Naive thymus-derived CD4-positive, alpha-beta T cell (primary cell): Measurements from ENCODE around the gene USH1G. TPM values are rescaled to one million over a fixed set of nuclear protein-coding genes. Genes with fewer than 3 reads are reported as not detected.

Source experiments
- ATAC-seq: fragments of 150-1000 bp; cut with Tn5 transposase; 2 replicates; pipeline ENCODE4 v1.10.0; 2021; ENCODE audit warnings: mild to moderate bottlenecking, moderate library complexity
- CTCF ChIA-PET: fragments of 350-600 bp; sonication (Branson Sonifier 250); formaldehyde crosslinking; loops from one replicate; lab custom pipeline; 2021; ENCODE audit warnings: antibody characterized with exemption; lab: Charles Lee
- POLR2A ChIA-PET: fragments of 350-600 bp; sonication (Branson Sonifier 250); formaldehyde crosslinking; loops from one replicate; lab custom pipeline; 2021; ENCODE audit warnings: antibody characterized with exemption, inconsistent platforms; lab: Charles Lee
- DNase-seq, 9 donors: peaks; one replicate each; pipeline versions ENCODE4 v3.0.0 to v3.0.0-alpha.2; 2020 to 2022; ENCODE audit warnings: mixed read lengths in 1 of 9
- H3K27ac ChIP-seq: one replicate; pipeline ENCODE4 v1.7.0; 2013; ENCODE audit warnings: mild to moderate bottlenecking, low read depth, low read length, moderate library complexity
- H3K27me3 ChIP-seq, 2 donors: one replicate each; pipeline ENCODE4 v1.7.0; 2013; ENCODE audit warnings: low read length in 2 of 2, mild to moderate bottlenecking in 2 of 2, moderate library complexity in 2 of 2; ENCODE audit not compliant: control insufficient read depth in 2 of 2, insufficient read depth in 2 of 2
- H3K36me3 ChIP-seq, 3 experiments: 1 replicate in 2 of 3; 2 replicates in 1 of 3; pipeline ENCODE4 v1.7.0; 2013; ENCODE audit warnings: low read length in 3 of 3, mild to moderate bottlenecking in 3 of 3, moderate library complexity in 1 of 3; ENCODE audit not compliant: insufficient read depth in 3 of 3, control insufficient read depth in 2 of 3
- H3K4me1 ChIP-seq, 2 donors: one replicate each; pipeline ENCODE4 v1.7.0; 2013; ENCODE audit warnings: low read length in 2 of 2, mild to moderate bottlenecking in 2 of 2, moderate library complexity in 1 of 2; ENCODE audit not compliant: control insufficient read depth in 2 of 2, insufficient read depth in 2 of 2
- H3K4me3 ChIP-seq: 2 replicates; pipeline ENCODE4 v1.7.0; 2013; ENCODE audit warnings: mild to moderate bottlenecking, low read length
- H3K9me3 ChIP-seq, 3 experiments: 1 replicate in 2 of 3; 2 replicates in 1 of 3; pipeline ENCODE4 v1.7.0; 2013; ENCODE audit warnings: low read length in 3 of 3; ENCODE audit not compliant: control insufficient read depth in 2 of 3
- H3K27ac Mint-ChIP-seq, 9 donors: one replicate each; pipeline ENCODE4 v1.8.0; 2020 to 2022; ENCODE audit warnings: mixed read lengths in 9 of 9, mild to moderate bottlenecking in 8 of 9, moderate library complexity in 5 of 9, inconsistent platforms in 2 of 9
- H3K27me3 Mint-ChIP-seq, 5 donors: one replicate each; pipeline ENCODE4 v1.8.0; 2021 to 2022; ENCODE audit warnings: mixed read lengths in 5 of 5, mild to moderate bottlenecking in 1 of 5
- H3K36me3 Mint-ChIP-seq, 5 donors: one replicate each; pipeline ENCODE4 v1.8.0; 2020 to 2022; ENCODE audit warnings: mixed read lengths in 5 of 5, mild to moderate bottlenecking in 3 of 5, inconsistent platforms in 1 of 5
- H3K4me1 Mint-ChIP-seq, 7 donors: one replicate each; pipeline ENCODE4 v1.8.0; 2020 to 2022; ENCODE audit warnings: mixed read lengths in 7 of 7, mild to moderate bottlenecking in 3 of 7, inconsistent platforms in 1 of 7
- H3K4me3 Mint-ChIP-seq, 10 donors: one replicate each; pipeline ENCODE4 v1.8.0; 2020 to 2022; ENCODE audit warnings: mild to moderate bottlenecking in 10 of 10, mixed read lengths in 10 of 10, moderate library complexity in 6 of 10, inconsistent platforms in 2 of 10
- H3K9me3 Mint-ChIP-seq, 11 donors: one replicate each; pipeline ENCODE4 v1.8.0; 2020 to 2022; ENCODE audit warnings: mixed read lengths in 11 of 11, mild to moderate bottlenecking in 4 of 11, inconsistent platforms in 1 of 11, moderate library complexity in 1 of 11
- intact Hi-C, 2 donors: fragments of 100-400 bp; cut with micrococcal nuclease; formaldehyde crosslinking; loops; one replicate each; pipeline ENCODE4 v1.15.1; 2023
- polyA plus RNA-seq, 2 donors: library from polyadenylated mRNA; unstranded; fragments of 300-500 nt; fragmentation: Illumina TruSeq; gene quantifications; one replicate each; pipeline ENCODE4 v1.2.3, GENCODE V29; 2021
- total RNA-seq, 6 experiments: library from RNA in 5 of 6; stranded (reverse) in 5 of 6; gene quantifications; 1 replicate in 5 of 6; 2 replicates in 1 of 6; pipeline ENCODE4 v1.2.3 and lab custom pipeline; 2021 to 2026

USH1G gene
- total RNA-seq (not detected), polyA plus RNA-seq (not detected), total RNA-seq (lab: John Stamatoyannopoulos, UW) (not detected)

DNA sequence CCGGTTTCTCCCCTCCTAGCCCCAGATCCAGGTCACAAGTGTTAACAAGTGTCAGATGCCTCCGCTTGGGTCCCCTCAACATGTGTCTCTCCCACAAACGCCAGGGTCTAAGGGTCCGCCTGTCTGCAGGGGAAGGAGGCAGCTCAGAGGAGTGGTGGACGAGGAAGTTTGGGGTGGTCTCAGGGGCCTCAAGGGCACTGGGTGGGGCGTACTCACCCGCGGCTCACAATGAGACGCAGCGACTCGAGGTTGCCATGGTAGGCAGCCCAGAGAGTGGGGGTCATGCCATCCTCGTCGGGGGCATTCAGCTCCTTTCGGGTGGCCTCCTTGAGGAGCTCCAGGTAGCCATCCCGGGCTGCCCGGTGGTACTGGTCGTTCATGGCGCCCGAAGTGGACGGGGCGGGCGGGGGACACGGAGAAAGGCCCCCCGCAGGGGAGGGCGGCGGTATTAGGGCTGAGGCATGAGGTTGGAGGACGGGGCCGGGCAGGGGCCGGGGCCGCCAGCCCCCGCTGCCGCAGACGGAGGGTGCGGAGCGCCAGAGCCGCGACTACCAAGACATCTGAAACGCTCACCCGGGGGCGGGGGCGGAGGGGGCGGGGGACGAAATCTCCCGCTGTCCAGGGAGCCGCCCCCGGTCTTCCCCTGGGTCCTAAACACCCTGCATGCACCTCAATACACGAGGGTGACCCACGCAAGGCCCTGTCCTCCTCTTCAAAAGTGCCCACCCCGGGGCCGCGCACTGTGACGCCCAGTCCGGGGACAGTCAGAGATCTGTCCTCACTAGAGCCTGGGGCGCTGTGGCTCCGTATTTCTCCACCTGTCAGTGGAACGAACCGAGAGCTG is at the start of gene USH1G:
TSS of gene USH1G (minus strand) at position 562 of the 844 bp plus-strand sequence. CDS start at position 380, 182 bp downstream.
- Histone ChIP-seq H3K4me1 (peaks cover 3 to 12% of the 10 kb centered on the region in 2 donors), H3K36me3 (no peaks in the 10 kb centered on the region), H3K4me3 (no peak within 1 kb of the TSS), H3K27ac (no peak within 1 kb of the TSS), H3K9me3 (no peaks in the 10 kb centered on the region), H3K27me3 (peaks cover 0 to 11% of the 10 kb centered on the region in 2 donors)
- ATAC-seq (peak; percentile 39), DNase-seq (peak in 1 of 9 donors; percentile 6)
- ChIA-PET POLR2A (no interaction called here), CTCF (interaction anchor here (1.1 to 1.7 kb wide), 2 partner anchors 35 to 279 kb away, joined by 3 to 11 read pairs; no protein-coding TSS in a partner anchor)
- H3K4me3 Mint-ChIP-seq, result peak within 1 kb of the TSS; percentile 23 to 76 (median 62)
- H3K9me3 Mint-ChIP-seq, result no peaks in the 10 kb centered on the region
- intact Hi-C loops, result loop anchor here (1.0 kb wide), 1 partner anchor 35 kb away; no protein-coding TSS in a partner anchor
- H3K4me1 Mint-ChIP-seq, result peaks cover 2 to 21% (median 6%) of the 10 kb centered on the region in 7 donors
- peak within 1 kb of the TSS in 1 of 9 donors; percentile 48 for H3K27ac Mint-ChIP-seq
- peaks cover 31 to 67% (median 40%) of the 10 kb centered on the region in 5 donors for H3K27me3 Mint-ChIP-seq
- H3K36me3 Mint-ChIP-seq, result peaks cover 0 to 3% (median 0%) of the 10 kb centered on the region in 5 donors

DNA sequence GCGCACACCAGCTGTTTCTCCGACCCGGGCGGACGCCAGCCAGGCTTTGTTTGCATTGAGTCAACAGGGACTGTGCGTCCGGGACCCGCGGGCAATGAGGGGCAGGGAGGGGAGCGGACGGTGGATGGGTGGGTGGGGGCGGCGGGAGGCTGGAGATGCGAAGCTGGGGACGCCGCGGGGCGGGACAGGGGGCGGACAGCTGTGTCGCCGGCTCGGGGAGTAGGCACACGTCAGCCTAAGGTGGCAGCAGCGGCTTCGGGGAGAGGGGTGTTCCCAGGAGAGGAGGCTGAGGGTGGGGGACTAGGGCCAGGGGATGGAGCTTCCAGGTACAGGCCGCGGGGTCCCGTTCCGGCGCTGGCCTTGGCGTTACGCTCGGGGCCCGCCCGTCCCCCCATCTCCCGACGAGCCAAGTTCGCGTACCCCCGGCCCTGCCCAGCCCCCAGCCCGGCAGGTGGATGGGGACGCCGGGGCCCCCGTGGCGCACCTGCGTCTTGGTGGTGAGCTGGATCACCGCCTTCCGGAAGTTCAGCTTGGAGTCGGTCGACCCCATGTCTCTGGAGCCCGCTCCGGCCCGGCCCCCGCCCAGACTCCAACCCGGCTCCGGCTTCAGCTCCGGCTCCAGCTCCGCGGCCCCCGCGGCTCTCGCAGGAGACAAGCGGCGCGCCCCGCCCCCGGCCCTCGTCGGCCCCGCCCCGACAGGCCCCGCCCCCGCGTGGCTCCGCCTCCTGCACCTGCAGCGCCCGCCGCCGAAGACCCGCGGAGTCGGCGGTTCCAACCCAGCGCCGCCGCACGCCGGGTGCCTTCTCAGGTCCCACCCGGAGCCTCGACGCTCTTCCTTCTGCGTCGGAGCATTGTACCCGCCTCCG is 49.3 kb upstream of the USH1G start, which contains the start of gene HID1:
TSS of gene HID1 (minus strand) at position 653 of the 866 bp plus-strand sequence. CDS start at position 550, 103 bp downstream.
- peak within 1 kb of the TSS; percentile 51 for H3K27ac ChIP-seq
- intact Hi-C loops, result loop anchor here (1.0 to 5.0 kb wide), 6 partner anchors 10 to 435 kb away; partner anchors contain the start of genes CDR2L (in 2 of the 2) and GRB2 (in 1 of the 2)
- DNase-seq (peak; percentile 60 to 79 (median 74)), ATAC-seq (peak; percentile 93)
- peak within 1 kb of the TSS; percentile 58 for H3K4me3 ChIP-seq
- H3K36me3 ChIP-seq, result no peaks in the 10 kb centered on the region
- Mint-ChIP-seq H3K27ac (peak within 1 kb of the TSS in 8 of 9 donors; percentile 56 to 86 (median 80)), H3K4me3 (peak within 1 kb of the TSS; percentile 80 to 98 (median 87)), H3K27me3 (peaks cover 0 to 55% (median 7%) of the 10 kb centered on the region in 5 donors), H3K36me3 (no peaks in the 10 kb centered on the region), H3K4me1 (peaks cover 5 to 18% (median 7%) of the 10 kb centered on the region in 7 donors), H3K9me3 (no peaks in the 10 kb centered on the region)
- peaks cover 4 to 9% of the 10 kb centered on the region in 2 donors for H3K4me1 ChIP-seq
- H3K27me3 ChIP-seq, result no peaks in the 10 kb centered on the region
- POLR2A ChIA-PET, result interaction anchor here (0.6 to 2.0 kb wide), 11 partner anchors 11 to 140 kb away, joined by 3 to 15 read pairs (median 4); partner anchors contain the start of genes CDR2L and MRPL58
- no peaks in the 10 kb centered on the region for H3K9me3 ChIP-seq
- CTCF ChIA-PET, result interaction anchor here (0.6 to 2.8 kb wide), 4 partner anchors 40 to 292 kb away, joined by 3 to 13 read pairs (median 6); partner anchors contain the start of gene MRPL58

DNA sequence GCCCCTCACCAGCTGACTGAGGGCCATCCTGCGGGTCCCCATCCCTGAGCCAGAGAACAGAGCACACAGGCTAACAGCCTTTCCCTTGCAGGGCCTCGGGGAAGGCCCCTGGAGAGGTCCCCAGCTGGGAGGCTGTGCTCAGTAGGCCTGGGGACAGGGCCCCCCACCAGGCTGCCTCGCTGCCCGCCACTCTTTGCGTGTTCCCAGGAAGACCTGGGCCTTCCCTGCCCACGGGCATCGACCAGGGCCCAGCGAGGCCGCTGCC is 48.7 kb upstream of the USH1G start:
- peak overlapping the region in 2 of 9 donors; percentile 14 to 36 for H3K27ac Mint-ChIP-seq
- peaks cover 5 to 18% (median 7%) of the 10 kb centered on the region in 7 donors for H3K4me1 Mint-ChIP-seq
- ChIA-PET CTCF (interaction anchor here (0.7 to 2.8 kb wide), 2 partner anchors 41 to 266 kb away, joined by 3 to 13 read pairs; partner anchors contain the start of gene MRPL58), POLR2A (interaction anchor here (0.6 to 2.0 kb wide), 9 partner anchors 10 to 99 kb away, joined by 3 to 15 read pairs (median 4); partner anchors contain the start of genes CDR2L and MRPL58)
- Histone ChIP-seq H3K4me1 (peaks cover 4 to 9% of the 10 kb centered on the region in 2 donors), H3K9me3 (no peaks in the 10 kb centered on the region), H3K27me3 (no peaks in the 10 kb centered on the region), H3K36me3 (no peaks in the 10 kb centered on the region), H3K4me3 (no peak overlapping the region), H3K27ac (peak overlapping the region; percentile 51)
- intact Hi-C loops, result loop anchor here (1.0 to 5.0 kb wide), 6 partner anchors 11 to 436 kb away; partner anchors contain the start of genes CDR2L (in 2 of the 2) and GRB2 (in 1 of the 2)
- H3K4me3 Mint-ChIP-seq, result peak overlapping the region; percentile 45 to 98 (median 76)
- DNase-seq (no peak), ATAC-seq (no peak)
- H3K36me3 Mint-ChIP-seq, result no peaks in the 10 kb centered on the region
- H3K9me3 Mint-ChIP-seq, result no peaks in the 10 kb centered on the region
- peaks cover 0 to 54% (median 7%) of the 10 kb centered on the region in 5 donors for H3K27me3 Mint-ChIP-seq

DNA sequence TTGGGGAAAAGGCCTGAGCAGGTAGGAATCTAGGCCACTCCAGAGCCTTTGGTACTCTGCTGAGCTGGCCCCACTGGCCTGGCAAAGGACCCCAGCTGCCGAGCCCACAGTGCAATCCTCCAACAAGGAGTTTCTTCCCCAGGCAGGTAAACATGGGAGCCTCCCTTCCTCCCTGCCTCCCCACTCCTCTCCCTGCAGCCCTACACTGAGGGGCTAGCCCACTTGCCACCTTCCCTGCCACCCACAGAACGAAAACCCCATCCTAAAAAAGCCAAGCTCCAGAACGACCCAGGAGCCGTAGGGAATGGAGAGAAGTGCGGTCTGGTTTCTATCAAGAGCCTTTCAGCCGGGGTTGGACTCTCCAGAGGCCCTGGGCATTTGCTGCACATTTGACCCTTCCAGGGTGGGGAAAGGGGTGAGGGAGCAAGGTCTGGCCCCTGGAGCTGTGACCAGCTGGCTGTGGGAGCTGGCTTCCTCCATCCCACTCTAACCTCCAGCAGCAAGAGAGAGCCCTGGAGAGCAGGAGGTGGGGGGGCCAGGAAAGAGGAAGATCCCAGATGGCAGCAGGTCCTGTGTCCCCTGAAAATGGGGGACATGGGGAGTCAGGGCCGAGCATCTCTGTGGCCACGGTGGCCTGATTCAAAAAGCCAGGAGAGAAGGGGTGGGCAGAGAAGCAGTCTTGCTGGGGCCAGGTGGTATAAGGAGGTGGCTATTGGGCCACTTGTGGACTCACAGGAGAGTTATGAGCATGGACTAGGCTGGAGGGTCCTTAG is 48.2 kb upstream of the USH1G start:
- ChIA-PET CTCF (interaction anchor here (1.2 to 2.8 kb wide), 3 partner anchors 9 to 42 kb away, joined by 4 to 13 read pairs (median 5); partner anchors contain the start of genes CDR2L and MRPL58), POLR2A (interaction anchor here (0.9 to 2.0 kb wide), 6 partner anchors 12 to 77 kb away, joined by 3 to 9 read pairs (median 4); partner anchors contain the start of genes CDR2L and MRPL58)
- Histone ChIP-seq H3K4me1 (peaks cover 4 to 9% of the 10 kb centered on the region in 2 donors), H3K4me3 (no peak overlapping the region), H3K27ac (no peak overlapping the region), H3K36me3 (no peaks in the 10 kb centered on the region), H3K27me3 (no peaks in the 10 kb centered on the region), H3K9me3 (no peaks in the 10 kb centered on the region)
- intact Hi-C loops, result loop anchor here in 1 of 2 donors (5.0 kb wide), 1 partner anchor 436 kb away; the partner anchor contains the start of gene GRB2
- Mint-ChIP-seq H3K27ac (peak overlapping the region in 3 of 9 donors; percentile 36 to 49 (median 48)), H3K27me3 (peaks cover 0 to 52% (median 7%) of the 10 kb centered on the region in 5 donors), H3K4me1 (peaks cover 5 to 18% (median 7%) of the 10 kb centered on the region in 7 donors), H3K36me3 (no peaks in the 10 kb centered on the region), H3K9me3 (no peaks in the 10 kb centered on the region), H3K4me3 (peak overlapping the region; percentile 45 to 98 (median 76))
- DNase-seq (no peak), ATAC-seq (no peak)

DNA sequence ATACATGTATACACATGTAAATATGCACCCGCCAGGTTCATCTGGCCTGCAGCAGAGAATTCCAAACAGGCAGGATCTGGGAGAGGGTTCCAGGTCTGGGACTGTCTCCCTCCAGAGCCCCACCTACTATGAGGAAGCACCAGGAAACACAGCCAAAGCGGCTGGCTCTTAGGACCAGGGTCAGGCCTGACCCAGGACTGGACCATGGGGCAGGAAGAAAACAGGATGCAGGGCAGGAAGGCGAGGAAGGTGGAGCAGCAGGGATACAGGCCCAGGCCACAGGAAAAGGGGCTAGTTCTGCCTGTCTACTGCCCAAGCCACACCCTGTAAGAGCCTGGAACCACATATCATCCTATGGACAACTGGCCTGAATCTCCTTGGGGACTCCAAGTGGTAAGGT is 47.3 kb upstream of the USH1G start:
- H3K27me3 Mint-ChIP-seq, result peaks cover 0 to 47% (median 7%) of the 10 kb centered on the region in 5 donors
- ChIA-PET POLR2A (interaction anchor here (1.2 kb wide), 1 partner anchor 21 kb away, joined by 3 read pairs; no protein-coding TSS in a partner anchor), CTCF (interaction anchor here (1.2 to 1.3 kb wide), 3 partner anchors 8 to 17 kb away, joined by 3 to 5 read pairs (median 4); partner anchors contain the start of gene CDR2L)
- ATAC-seq (no peak), DNase-seq (no peak)
- H3K4me3 Mint-ChIP-seq, result peak overlapping the region in 7 of 10 donors; percentile 45 to 98 (median 78)
- no peaks in the 10 kb centered on the region for H3K36me3 Mint-ChIP-seq
- no peaks in the 10 kb centered on the region for H3K9me3 Mint-ChIP-seq
- H3K27ac ChIP-seq, result no peak overlapping the region
- no peaks in the 10 kb centered on the region for H3K27me3 ChIP-seq
- intact Hi-C loops, result loop anchor here in 1 of 2 donors (5.0 kb wide), 1 partner anchor 437 kb away; the partner anchor contains the start of gene GRB2
- H3K36me3 ChIP-seq, result no peaks in the 10 kb centered on the region
- H3K4me3 ChIP-seq, result no peak overlapping the region
- peaks cover 4 to 9% of the 10 kb centered on the region in 2 donors for H3K4me1 ChIP-seq
- H3K9me3 ChIP-seq, result no peaks in the 10 kb centered on the region
- H3K27ac Mint-ChIP-seq, result peak overlapping the region in 3 of 9 donors; percentile 48 to 62 (median 61)
- peaks cover 5 to 18% (median 7%) of the 10 kb centered on the region in 7 donors for H3K4me1 Mint-ChIP-seq
